Tibial nerve (tissue), 4 donors: ENCODE data around the gene ITPRID2. TPM values are rescaled to one million over a fixed set of nuclear protein-coding genes. Genes with fewer than 3 reads are reported as not detected.

Source experiments
- DNase-seq, 2 donors: peaks; one replicate each; pipeline ENCODE4 v3.0.0-alpha.2; 2019; ENCODE audit warnings: low spot score in 2 of 2
- H3K27ac ChIP-seq, 4 donors: fragments of 200-600 bp; sonication (generic) in 3 of 4; one replicate each; pipeline ENCODE4 v1.5.1; 2017 to 2019; ENCODE audit warnings: mild to moderate bottlenecking in 1 of 4
- H3K27me3 ChIP-seq, 2 donors: fragments of 200-600 bp; sonication (generic) in 1 of 2; one replicate each; pipeline versions ENCODE4 v1.5.1 to v1.6.0; 2017 to 2019
- H3K36me3 ChIP-seq, 3 donors: fragments of 200-600 bp; sonication (generic); one replicate each; pipeline ENCODE4 v1.5.1; 2018 to 2019
- H3K4me1 ChIP-seq, 4 donors: fragments of 200-600 bp; sonication (generic) in 3 of 4; one replicate each; pipeline ENCODE4 v1.5.1; 2017 to 2019
- H3K4me3 ChIP-seq, 4 donors: fragments of 200-600 bp; sonication (generic) in 3 of 4; one replicate each; pipeline ENCODE4 v1.5.1; 2017 to 2019; ENCODE audit warnings: mild to moderate bottlenecking in 1 of 4, moderate library complexity in 1 of 4
- H3K9me3 ChIP-seq, 4 donors: fragments of 200-600 bp; sonication (generic) in 3 of 4; one replicate each; pipeline ENCODE4 v1.5.1; 2017 to 2019
- CTCF ChIP-seq, 5 experiments: fragments of 200-600 bp in 3 of 5; fragments of 450-650 bp in 2 of 5; sonication (generic) in 3 of 5; IDR thresholded peaks; one replicate each; pipeline ENCODE4 v1.5.1; 2016 to 2019; ENCODE audit warnings: antibody characterized with exemption in 5 of 5, mild to moderate bottlenecking in 3 of 5, moderate library complexity in 2 of 5
- EP300 ChIP-seq, 2 donors: sonication (generic); formaldehyde crosslinking; IDR thresholded peaks; one replicate each; pipeline ENCODE4 v1.6.1; 2017; ENCODE audit warnings: antibody characterized with exemption in 2 of 2, mild to moderate bottlenecking in 1 of 2
- POLR2A ChIP-seq, 2 donors: fragments of 450-650 bp; IDR thresholded peaks; one replicate each; pipeline ENCODE4 v1.6.1; 2017; ENCODE audit warnings: antibody characterized with exemption in 2 of 2, mild to moderate bottlenecking in 2 of 2, moderate library complexity in 2 of 2
- WGBS, 2 donors: methylation state at CpG; one replicate each; pipeline ENCODE4 v1.1.5; 2018; 5-methylcytosine and 5-hydroxymethylcytosine counted together
- total RNA-seq, 4 donors: library from RNA; depleted of rRNA; stranded (reverse); fragments of >200 nt; gene quantifications; one replicate each; pipeline ENCODE4 v1.1.0, GENCODE V29; 2016

The ITPRID2 gene
- total RNA-seq, 4 donors from 2014 or later = 203 to 300 (median 245) TPM

GRCh38 chr2:181944914-181945291 is 53.4 kb downstream of the ITPRID2 start:
- TF ChIP-seq EP300 (IDR thresholded peaks at IDR 0.05) (no peak), POLR2A (IDR thresholded peaks at IDR 0.05) (no peak), CTCF (IDR thresholded peaks at IDR 0.05) (no peak)
- H3K27me3 ChIP-seq = no peaks in the 10 kb centered on the region
- no peaks in the 10 kb centered on the region for H3K4me1 ChIP-seq
- WGBS, 2 donors = 95 to 96% methylated on average over 8 of the region's 8 CpGs
- H3K36me3 ChIP-seq = no peaks in the 10 kb centered on the region
- no peak overlapping the region for H3K27ac ChIP-seq
- H3K4me3 ChIP-seq = no peak overlapping the region
- DNase-seq = no peak
- no peaks in the 10 kb centered on the region for H3K9me3 ChIP-seq

GRCh38 chr2:181946444-181947127 is 55.1 kb downstream of the ITPRID2 start:
- no peaks in the 10 kb centered on the region for H3K9me3 ChIP-seq
- TF ChIP-seq CTCF (IDR thresholded peaks at IDR 0.05) = no peak
- no peak for TF ChIP-seq POLR2A (IDR thresholded peaks at IDR 0.05)
- no peak for TF ChIP-seq EP300 (IDR thresholded peaks at IDR 0.05)
- H3K36me3 ChIP-seq = no peaks in the 10 kb centered on the region
- H3K4me3 ChIP-seq = no peak overlapping the region
- no peak for DNase-seq
- no peaks in the 10 kb centered on the region for H3K4me1 ChIP-seq
- 65 to 71% methylated on average over 1 of the region's 1 CpG for WGBS, 2 donors
- no peaks in the 10 kb centered on the region for H3K27me3 ChIP-seq
- no peak overlapping the region for H3K27ac ChIP-seq

GRCh38 chr2:181947273-181947672 is 55.7 kb downstream of the ITPRID2 start:
- no peak for TF ChIP-seq EP300 (IDR thresholded peaks at IDR 0.05)
- TF ChIP-seq POLR2A (IDR thresholded peaks at IDR 0.05) = no peak
- TF ChIP-seq CTCF (IDR thresholded peaks at IDR 0.05) = no peak
- H3K36me3 ChIP-seq = no peaks in the 10 kb centered on the region
- H3K9me3 ChIP-seq = no peaks in the 10 kb centered on the region
- no peak overlapping the region for H3K4me3 ChIP-seq
- no peaks in the 10 kb centered on the region for H3K4me1 ChIP-seq
- no peak overlapping the region for H3K27ac ChIP-seq
- no peaks in the 10 kb centered on the region for H3K27me3 ChIP-seq
- DNase-seq = no peak

GRCh38 chr2:181948227-181948626 is 56.7 kb downstream of the ITPRID2 start:
- no peaks in the 10 kb centered on the region for H3K4me1 ChIP-seq
- no peak overlapping the region for H3K27ac ChIP-seq
- H3K27me3 ChIP-seq = no peaks in the 10 kb centered on the region
- H3K36me3 ChIP-seq = no peaks in the 10 kb centered on the region
- no peak for TF ChIP-seq CTCF (IDR thresholded peaks at IDR 0.05)
- no peak for TF ChIP-seq EP300 (IDR thresholded peaks at IDR 0.05)
- TF ChIP-seq POLR2A (IDR thresholded peaks at IDR 0.05) = no peak
- H3K4me3 ChIP-seq = no peak overlapping the region
- WGBS, 2 donors = 87 to 100% methylated on average over 2 of the region's 2 CpGs
- no peaks in the 10 kb centered on the region for H3K9me3 ChIP-seq
- no peak for DNase-seq

- Histone ChIP-seq H3K4me1 (peaks cover 0 to 7% (median 0%) of the 10 kb centered on the region in 4 donors), H3K9me3 (no peaks in the 10 kb centered on the region), H3K27me3 (no peaks in the 10 kb centered on the region), H3K36me3 (no peaks in the 10 kb centered on the region), H3K27ac (no peak overlapping the region), H3K4me3 (no peak overlapping the region)
- DNase-seq = no peak
- TF ChIP-seq CTCF (IDR thresholded peaks at IDR 0.05) = no peak
- no peak for TF ChIP-seq EP300 (IDR thresholded peaks at IDR 0.05)
- TF ChIP-seq POLR2A (IDR thresholded peaks at IDR 0.05) = no peak
Observed at GRCh38 chr2:181949047-181949446, 57.5 kb downstream of the ITPRID2 start.
